Measurements from ENCODE around the gene LAMA5.

The LAMA5 gene

DNA sequence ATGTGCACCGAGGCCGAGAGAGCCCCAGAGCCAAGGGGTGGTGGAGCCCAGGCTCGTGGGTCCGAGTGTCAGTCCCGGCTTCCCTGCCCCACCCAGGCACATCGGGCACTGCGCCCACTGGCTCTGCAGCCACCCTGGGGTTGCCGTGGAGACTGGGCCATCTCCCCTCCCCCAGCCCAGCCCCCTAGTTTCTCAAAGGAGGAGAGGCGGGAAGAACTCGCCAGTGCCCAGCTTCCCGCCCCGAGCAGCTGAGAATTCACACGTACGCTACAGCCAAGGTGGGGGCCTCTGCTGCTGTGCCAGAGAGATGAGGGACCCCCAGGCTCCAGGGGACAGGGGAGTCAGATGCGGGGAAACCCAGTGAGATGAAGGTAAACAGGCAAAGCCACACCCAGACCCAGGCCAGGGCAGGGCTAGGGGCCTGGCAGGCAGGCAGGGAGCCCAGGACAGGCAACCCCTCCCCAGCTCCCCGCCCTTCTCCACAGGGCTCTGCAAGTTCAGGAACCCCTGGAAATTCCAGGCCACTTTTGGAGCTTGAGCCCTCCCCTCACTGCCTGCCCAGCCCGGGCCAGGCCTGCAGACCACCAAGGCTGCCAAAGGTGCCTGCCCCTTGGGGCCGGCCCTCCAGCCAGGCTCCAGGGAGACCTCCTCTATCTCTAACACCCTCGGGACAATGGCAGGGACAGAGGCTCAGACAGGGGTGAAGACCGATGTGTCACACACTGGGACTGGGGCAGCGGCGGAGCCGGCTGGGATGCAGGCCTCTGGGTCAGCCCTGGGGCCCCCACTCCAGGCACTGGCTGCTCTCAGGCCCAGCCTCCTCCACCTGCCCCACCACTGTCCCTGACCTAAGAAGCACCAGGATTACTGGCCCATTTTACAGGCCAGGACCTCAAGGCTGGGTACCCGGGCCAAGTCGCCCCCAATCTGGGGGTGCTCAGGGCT is 6.0 kb downstream of the LAMA5 start:
- DNase-seq (ENCODE audit: low read depth): no peak

GRCh38 chr20:62359491-62360121 is 7.5 kb downstream of the LAMA5 start:
- DNase-seq (ENCODE audit: low read depth): peak; percentile 96

DNA sequence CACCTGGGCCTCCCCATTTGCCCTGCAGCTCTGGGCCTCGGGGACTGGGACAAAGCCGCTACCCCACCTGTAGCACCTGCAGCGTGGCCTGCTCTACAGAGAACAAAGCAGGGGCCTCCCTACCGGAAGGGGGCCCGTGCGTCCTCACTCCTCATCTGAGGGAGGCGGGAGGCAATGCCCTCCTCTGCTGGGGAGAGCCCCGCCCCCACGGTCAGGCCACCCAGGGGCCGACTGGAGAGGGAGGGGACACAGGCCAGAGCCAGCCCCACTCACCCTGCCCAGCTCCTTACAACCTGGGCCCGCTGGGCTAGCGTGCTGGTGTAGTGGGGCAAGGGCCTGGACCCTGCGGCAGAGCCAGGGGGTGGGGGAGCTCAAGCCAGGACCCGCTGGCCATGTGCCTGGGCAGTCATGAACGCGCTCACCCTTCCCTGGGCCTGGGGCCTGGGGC is 8.0 kb downstream of the LAMA5 start:
- DNase-seq (ENCODE audit: low read depth): no peak

- no peak for DNase-seq (ENCODE audit: low read depth)
These were observed 8.7 kb downstream of the LAMA5 start for GRCh38 chr20:62358171-62359042.

DNA sequence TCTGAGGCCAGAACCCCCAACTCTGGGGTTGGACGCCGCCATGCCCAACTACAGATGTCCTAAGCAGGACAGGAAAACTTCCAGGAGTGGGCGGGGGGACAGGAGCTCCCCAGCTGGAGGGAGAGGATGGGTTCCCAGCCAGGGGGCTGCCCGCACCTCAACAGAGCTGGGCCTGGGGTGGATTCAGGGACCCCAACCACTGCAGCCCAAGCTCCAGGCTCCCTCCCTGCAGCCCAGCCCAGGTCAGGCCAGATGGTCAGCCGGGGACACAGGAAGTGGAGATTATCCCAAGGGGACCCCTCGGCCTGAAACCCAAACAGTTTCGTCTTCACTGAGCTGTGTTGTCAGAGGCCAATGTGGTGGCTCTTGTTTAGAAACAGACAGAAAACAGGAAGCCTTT is 9.4 kb downstream of the LAMA5 start:
- DNase-seq (ENCODE audit: low read depth): no peak

DNA sequence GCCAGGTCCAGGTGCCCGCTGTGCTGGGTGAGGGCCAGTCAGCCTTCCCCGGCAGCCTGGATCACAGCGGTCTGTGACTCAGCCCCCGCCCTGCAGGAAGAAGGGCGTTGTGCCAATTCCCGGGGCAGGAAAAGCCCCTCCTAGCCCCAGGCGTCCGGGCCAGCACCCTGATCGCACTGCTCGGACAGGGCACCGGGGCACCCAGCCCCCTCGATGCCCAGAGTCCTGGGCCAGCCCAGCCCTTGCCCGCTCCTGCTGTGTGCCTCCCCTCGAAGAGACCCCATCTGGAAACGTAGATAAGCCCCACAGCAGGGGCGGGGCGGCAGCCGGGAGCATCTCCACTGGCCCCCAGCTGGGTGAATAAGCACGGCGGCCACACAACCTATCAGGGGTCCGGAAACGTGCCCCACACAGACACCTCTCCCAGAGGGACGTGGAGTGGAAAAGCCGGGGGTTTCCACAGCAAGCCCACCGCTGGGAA is 9.9 kb downstream of the LAMA5 start:
- DNase-seq (ENCODE audit: low read depth): peak; percentile 95

DNA sequence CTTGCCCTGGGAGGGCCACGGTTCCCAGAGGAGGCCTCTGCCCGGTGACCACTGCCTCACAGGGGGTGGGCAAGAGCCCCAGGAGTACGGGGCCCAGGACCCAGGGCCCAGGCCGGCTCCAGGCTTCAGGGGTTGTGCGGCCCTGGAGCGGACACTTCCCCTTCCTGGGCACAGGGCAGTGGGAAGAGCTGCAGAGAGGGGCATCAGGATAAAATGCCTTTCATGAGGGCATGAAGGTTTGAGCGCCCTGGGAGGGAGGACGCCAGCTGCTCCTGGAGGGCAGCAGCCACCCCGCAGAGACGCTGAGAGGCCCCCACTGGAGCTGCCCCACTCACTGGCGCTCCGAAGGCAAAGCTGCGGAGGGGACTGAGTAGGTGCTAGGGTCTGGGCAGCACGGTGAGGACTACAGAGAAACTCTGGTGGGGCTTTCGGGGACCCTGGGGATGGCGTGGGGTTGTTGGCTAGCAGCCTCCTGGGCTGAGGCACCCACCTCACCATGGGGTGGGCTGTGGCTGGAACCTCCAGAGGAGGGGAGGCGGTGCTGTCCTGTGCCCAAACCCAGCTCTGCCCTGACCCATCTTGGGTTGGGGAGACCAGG is 10.4 kb downstream of the LAMA5 start:
- DNase-seq (ENCODE audit: low read depth): no peak

GRCh38 chr20:62355878-62356588 is 11.1 kb downstream of the LAMA5 start:
- no peak for DNase-seq (ENCODE audit: low read depth)

- peak; percentile 70 for DNase-seq (ENCODE audit: low read depth)
These were observed 11.6 kb downstream of the LAMA5 start for GRCh38 chr20:62355516-62355877.

DNA sequence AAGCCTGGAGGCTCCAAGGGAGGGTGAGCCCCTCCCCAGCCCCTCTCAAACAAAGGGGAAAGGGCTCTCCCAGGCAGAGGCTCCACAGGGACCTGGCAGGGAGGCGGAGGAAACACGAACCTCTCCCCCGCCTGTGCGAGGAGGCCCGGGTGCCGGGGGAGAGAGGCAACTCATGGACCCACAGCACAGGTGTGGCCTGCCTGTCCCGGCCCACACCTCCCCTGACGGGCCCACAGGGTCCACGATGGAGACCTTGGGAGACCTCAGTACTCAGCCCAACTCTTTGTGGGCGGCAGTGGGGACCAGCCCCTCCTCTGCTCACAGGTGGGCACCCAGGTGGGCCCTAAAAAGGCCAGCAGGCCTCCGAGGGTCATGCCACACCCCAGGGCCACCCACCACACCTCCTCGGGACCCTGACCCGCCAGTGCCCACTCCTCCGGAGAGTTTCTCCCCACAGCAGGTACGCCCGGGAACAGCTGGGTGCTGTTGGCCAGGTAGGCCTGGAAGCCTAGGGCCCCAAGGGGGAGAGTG is 12.2 kb downstream of the LAMA5 start:
- no peak for DNase-seq (ENCODE audit: low read depth)

GRCh38 chr20:62354031-62354808 is 12.9 kb downstream of the LAMA5 start:
- DNase-seq (ENCODE audit: low read depth): no peak

DNA sequence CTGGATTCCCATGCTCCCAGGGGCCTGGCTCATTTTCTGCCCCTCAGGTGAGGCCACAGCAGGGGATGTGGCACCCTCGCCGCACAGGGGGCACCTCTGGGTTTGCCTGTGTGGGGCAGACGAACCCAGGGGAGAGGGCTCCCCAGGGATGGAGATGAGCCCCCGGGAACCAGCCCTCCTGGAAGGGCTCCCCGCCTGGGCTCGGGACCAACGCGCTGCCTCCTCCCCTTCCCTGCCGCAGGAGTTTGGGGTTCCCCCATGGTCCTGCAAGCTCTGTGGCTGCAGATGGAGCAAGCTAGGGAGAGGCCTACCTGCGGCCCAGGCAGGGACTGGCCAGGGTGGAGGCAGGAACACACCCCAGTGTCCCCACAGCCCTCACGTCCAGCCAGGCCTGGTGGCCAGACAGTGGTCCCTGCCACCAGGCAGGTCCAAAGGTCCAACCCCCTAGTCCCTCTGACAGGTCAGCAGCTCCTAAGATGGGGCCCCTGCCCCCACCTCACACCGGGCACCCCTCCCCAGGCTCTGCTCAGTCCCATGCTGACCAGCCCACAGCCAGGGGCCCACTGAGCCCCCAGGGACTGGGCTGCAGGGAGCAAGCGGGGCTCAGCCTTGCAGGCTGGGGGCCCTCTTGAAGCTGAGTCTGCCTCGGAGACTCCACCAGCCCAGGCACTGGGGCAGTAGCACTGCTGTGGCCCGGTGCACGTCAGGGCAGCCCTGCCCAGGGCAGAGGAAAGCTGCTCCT is 13.7 kb downstream of the LAMA5 start:
- DNase-seq (ENCODE audit: low read depth): no peak

- no peak for DNase-seq (ENCODE audit: low read depth)
These were observed 14.5 kb downstream of the LAMA5 start for GRCh38 chr20:62352402-62353288.

DNA sequence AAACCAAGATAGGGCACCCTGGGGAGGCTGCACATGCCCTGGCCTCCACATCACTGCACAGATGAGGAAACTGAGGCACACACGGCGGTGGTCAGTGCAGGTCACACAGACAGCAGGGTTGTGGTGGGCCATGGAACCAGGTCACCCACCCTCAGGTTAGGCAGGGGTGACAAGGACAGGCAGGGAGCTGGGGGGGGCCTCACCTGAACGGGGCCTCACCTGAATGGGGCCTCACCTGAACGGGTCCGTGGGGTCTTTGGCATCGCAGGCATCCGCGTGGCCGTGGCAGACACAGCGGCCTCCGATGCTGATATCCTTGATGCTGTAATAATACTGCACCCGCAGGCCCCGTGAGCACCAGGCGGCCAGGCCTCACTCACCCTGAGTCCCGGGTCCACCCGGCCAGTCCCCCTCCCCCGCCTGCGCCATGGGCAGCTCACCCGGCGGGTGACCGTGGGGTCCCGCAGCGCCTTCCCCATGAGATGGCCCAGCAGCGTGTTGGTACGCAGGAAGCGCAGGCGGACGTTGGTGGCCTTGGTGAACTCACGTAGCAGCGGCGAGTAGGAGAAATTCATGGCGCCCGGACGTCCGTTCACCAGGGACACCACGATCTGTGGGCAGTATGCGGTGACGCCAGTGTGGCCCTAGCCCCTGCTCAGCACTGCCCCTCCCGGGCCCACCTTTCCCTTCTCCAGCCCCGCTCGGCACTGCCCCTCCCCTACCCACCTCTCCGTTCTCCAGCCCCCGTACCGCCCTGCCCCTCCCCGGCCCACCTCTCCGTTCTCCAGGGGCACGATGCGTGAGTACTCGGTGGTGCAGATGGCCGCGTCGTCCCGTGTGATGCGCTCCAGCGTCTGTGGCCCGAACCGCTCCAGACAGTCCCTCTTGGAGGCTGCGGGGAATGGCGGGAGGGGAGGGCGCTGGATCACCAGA is 15.4 kb downstream of the LAMA5 start:
- DNase-seq (ENCODE audit: low read depth): no peak

DNA sequence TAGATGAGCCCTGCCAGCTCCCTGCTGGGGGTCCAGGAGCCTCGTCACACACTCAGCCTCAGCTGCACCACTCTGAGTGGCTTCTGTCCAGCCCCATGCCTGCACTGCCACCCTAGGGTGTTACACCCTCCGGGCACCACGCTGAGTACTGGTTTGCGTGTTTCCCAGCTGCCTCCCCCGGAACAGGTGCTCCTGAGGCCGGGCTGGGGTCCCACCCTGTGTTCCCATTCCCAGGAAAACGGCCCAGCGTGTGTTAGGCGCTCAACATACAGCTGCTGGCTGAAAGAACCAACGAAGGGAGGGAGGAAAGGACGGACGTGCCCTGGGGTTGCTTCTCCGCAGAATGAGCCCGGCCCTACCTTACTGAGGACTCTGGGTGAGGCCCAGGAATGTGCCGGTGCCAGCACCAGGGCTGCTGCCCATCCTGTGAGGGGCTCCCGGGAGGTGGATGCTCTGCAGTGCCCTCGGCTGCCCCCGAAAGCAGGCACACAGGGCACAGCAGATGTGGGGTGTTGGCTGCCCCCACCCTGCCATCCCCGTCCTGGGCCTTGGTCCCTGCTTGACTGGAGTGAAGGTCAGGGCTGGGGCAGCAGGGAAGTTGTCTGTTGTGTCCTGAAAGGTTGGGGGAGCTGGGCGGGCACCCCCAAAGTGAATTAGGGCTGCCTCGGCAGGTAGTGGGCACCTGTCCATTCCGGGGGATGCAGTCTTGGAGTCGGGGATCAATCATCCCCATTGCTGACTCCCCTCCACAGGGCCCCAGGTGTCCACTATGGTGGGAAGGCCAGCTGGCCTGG is 16.3 kb downstream of the LAMA5 start:
- DNase-seq (ENCODE audit: low read depth): no peak

GRCh38 chr20:62350098-62350628 is 16.9 kb downstream of the LAMA5 start:
- DNase-seq (ENCODE audit: low read depth): peak; percentile 60

Data from ELR (cell line).